SK-N-SH (cell line): ENCODE measurements around the gene LYRM4. TPM values are rescaled to one million over a fixed set of nuclear protein-coding genes. Genes with fewer than 3 reads are reported as not detected.

Experiments used
- CTCF ChIA-PET: fragments of 300-600, 350-600 bp; formaldehyde crosslinking; extraction: SDS; loops from one replicate; lab custom pipeline; 2021; lab: Yijun Ruan, JAX
- POLR2A ChIA-PET: fragments of 350-600 bp; sonication (Branson Sonifier 250); formaldehyde crosslinking; extraction: SDS; loops from one replicate; lab custom pipeline; 2020; ENCODE audit warnings: antibody characterized with exemption, inconsistent platforms; lab: Yijun Ruan, JAX
- DNase-seq: peaks from one replicate; pipeline ENCODE4 v3.0.0; 2012
- H2AFZ ChIP-seq: fragments of 200-600 bp; sonication (generic); 2 replicates; pipeline ENCODE4 v1.8.1; 2016; ENCODE audit warnings: antibody characterized with exemption, mild to moderate bottlenecking, low read depth
- H3F3A ChIP-seq: fragments of 200-600 bp; sonication (generic); replicated peaks from 2 replicates; pipeline ENCODE3; 2016; ENCODE audit warnings: antibody characterized with exemption, mild to moderate bottlenecking; ENCODE audit not compliant: insufficient read depth
- H3K27ac ChIP-seq, 2 experiments: fragments of 200-500 bp in 1 of 2; fragments of 200-600 bp in 1 of 2; sonication (Bioruptor generic) in 1 of 2; sonication (generic), shearing (Covaris generic) in 1 of 2; 2 replicates each; pipeline versions ENCODE4 v1.5.1 to v1.6.1; 2014 to 2016; ENCODE audit warnings: low read depth in 2 of 2, inconsistent platforms in 1 of 2, low read length in 1 of 2, mild to moderate bottlenecking in 1 of 2, mixed read lengths in 1 of 2
- H3K27me3 ChIP-seq: fragments of 200-600 bp; sonication (generic), shearing (Covaris generic); 2 replicates; pipeline ENCODE4 v1.6.1; 2016; ENCODE audit warnings: mixed run types; ENCODE audit not compliant: insufficient read depth
- H3K36me3 ChIP-seq, 2 experiments: fragments of 200-500 bp in 1 of 2; fragments of 200-600 bp in 1 of 2; sonication (Bioruptor generic) in 1 of 2; sonication (generic) in 1 of 2; replicated peaks in 1 of 2; 2 replicates each; pipeline versions ENCODE3 to v1.5.1; 2014 to 2016; ENCODE audit warnings: low read length in 1 of 2, mild to moderate bottlenecking in 1 of 2; ENCODE audit not compliant: insufficient read depth in 2 of 2, control insufficient read depth in 1 of 2
- H3K4me1 ChIP-seq, 2 experiments: fragments of 200-500 bp in 1 of 2; fragments of 200-600 bp in 1 of 2; sonication (Bioruptor generic) in 1 of 2; sonication (generic), shearing (Covaris generic) in 1 of 2; 2 replicates each; pipeline versions ENCODE4 v1.5.1 to v1.6.1; 2014 to 2016; ENCODE audit warnings: low read depth in 1 of 2, low read length in 1 of 2, mixed run types in 1 of 2; ENCODE audit not compliant: insufficient read depth in 2 of 2, control insufficient read depth in 1 of 2
- H3K4me2 ChIP-seq: fragments of 200-600 bp; sonication (generic), shearing (Covaris generic); 2 replicates; pipeline ENCODE4 v1.6.1; 2017; ENCODE audit warnings: mixed run types
- H3K4me3 ChIP-seq, 2 experiments: fragments of 200-500 bp in 1 of 2; fragments of 200-600 bp in 1 of 2; sonication (Bioruptor generic) in 1 of 2; sonication (generic), shearing (Covaris generic) in 1 of 2; 2 replicates each; pipeline versions ENCODE4 v1.5.1 to v1.8.1; 2014 to 2016; ENCODE audit warnings: low read depth in 2 of 2, inconsistent platforms in 1 of 2, low read length in 1 of 2, mild to moderate bottlenecking in 1 of 2, mixed read lengths in 1 of 2, moderate library complexity in 1 of 2
- H3K79me2 ChIP-seq: fragments of 200-600 bp; sonication (generic); 2 replicates; pipeline ENCODE4 v1.8.1; 2017; ENCODE audit warnings: mild to moderate bottlenecking; ENCODE audit not compliant: insufficient read depth
- H3K9ac ChIP-seq: fragments of 200-600 bp; sonication (generic); 2 replicates; pipeline ENCODE4 v1.6.1; 2017; ENCODE audit warnings: mixed run types
- H3K9me2 ChIP-seq: fragments of 200-600 bp; sonication (generic); 2 replicates; pipeline ENCODE4 v1.6.1; 2017; ENCODE audit warnings: mixed run types
- H3K9me3 ChIP-seq: fragments of 200-600 bp; sonication (generic); 2 replicates; pipeline ENCODE4 v1.6.1; 2017; ENCODE audit warnings: mixed run types, mild to moderate bottlenecking, moderate library complexity
- H4K20me1 ChIP-seq: fragments of 200-600 bp; sonication (generic); 2 replicates; pipeline ENCODE4 v1.6.1; 2017; ENCODE audit warnings: mild to moderate bottlenecking, mixed run types; ENCODE audit not compliant: insufficient read depth
- CTCF ChIP-seq: fragments of 200-600 bp; sonication (generic); IDR thresholded peaks from 2 replicates; pipeline ENCODE4 v1.6.1; 2017; ENCODE audit warnings: antibody characterized with exemption, mild to moderate bottlenecking, moderate library complexity
- ELF1 ChIP-seq: IDR thresholded peaks from 2 replicates; pipeline ENCODE4 v1.4.0; 2012
- EP300 ChIP-seq, 2 experiments: IDR thresholded peaks; 2 replicates each; pipeline versions ENCODE4 v1.4.0 to v1.6.1; 2012; ENCODE audit warnings: borderline replicate concordance in 1 of 2, low read depth in 1 of 2, low read length in 1 of 2
- EZH2phosphoT487 ChIP-seq: fragments of 200-600 bp; sonication (generic); IDR thresholded peaks from 2 replicates; pipeline ENCODE4 v1.6.1; 2017; ENCODE audit warnings: low read depth, mixed run types, mild to moderate bottlenecking, antibody characterized with exemption, moderate library complexity, borderline replicate concordance
- FOXJ3 ChIP-seq: sonication (generic); formaldehyde crosslinking; IDR thresholded peaks from 2 replicates; pipeline ENCODE4 v1.5.1; 2020; ENCODE audit warnings: mild to moderate bottlenecking, missing genetic modification reagents
- GABPA ChIP-seq: IDR thresholded peaks from 2 replicates; pipeline ENCODE4 v1.4.0; 2012; ENCODE audit warnings: low read depth, mild to moderate bottlenecking
- GATA2 ChIP-seq: sonication (generic); formaldehyde crosslinking; IDR thresholded peaks from 2 replicates; pipeline ENCODE4 v1.5.0; 2020; ENCODE audit warnings: mild to moderate bottlenecking, missing genetic modification reagents
- JUND ChIP-seq: IDR thresholded peaks from 2 replicates; pipeline ENCODE4 v1.4.0; 2012
- MAX ChIP-seq: IDR thresholded peaks from 2 replicates; pipeline ENCODE4 v1.4.0; 2012; ENCODE audit warnings: low read depth
- NFIC ChIP-seq: IDR thresholded peaks from 2 replicates; pipeline ENCODE4 v1.4.0; 2012; ENCODE audit warnings: borderline replicate concordance
- NRF1 ChIP-seq: IDR thresholded peaks from 2 replicates; pipeline ENCODE4 v1.6.1; 2012; ENCODE audit warnings: low read depth, mild to moderate bottlenecking, low read length
- PBX3 ChIP-seq: IDR thresholded peaks from 2 replicates; pipeline ENCODE4; 2012
- POLR2AphosphoS5 ChIP-seq: IDR thresholded peaks from 2 replicates; pipeline ENCODE4 v1.6.1; 2012; ENCODE audit warnings: low read depth, low read length
- RCOR1 ChIP-seq: fragments of 150-350 bp; IDR thresholded peaks from 2 replicates; pipeline ENCODE4 v1.6.1; 2017; ENCODE audit warnings: antibody characterized with exemption, low read length
- REST ChIP-seq: IDR thresholded peaks from 2 replicates; pipeline ENCODE4 v1.6.1; 2012; ENCODE audit warnings: mild to moderate bottlenecking, low read depth, low read length, moderate library complexity
- RXRA ChIP-seq: IDR thresholded peaks from 2 replicates; pipeline ENCODE4 v1.4.0; 2012; ENCODE audit warnings: low read depth, mild to moderate bottlenecking, borderline replicate concordance
- SIN3A ChIP-seq: IDR thresholded peaks from 2 replicates; pipeline ENCODE4 v1.6.1; 2012; ENCODE audit warnings: low read depth, mild to moderate bottlenecking, low read length, moderate library complexity, borderline replicate concordance
- USF2 ChIP-seq: fragments of 150-350 bp; IDR thresholded peaks from 2 replicates; pipeline ENCODE4 v1.6.1; 2017; ENCODE audit warnings: antibody characterized with exemption, low read length, low read depth, borderline replicate concordance
- YY1 ChIP-seq: IDR thresholded peaks from 2 replicates; pipeline ENCODE4 v1.4.0; 2012; ENCODE audit warnings: low read depth, mild to moderate bottlenecking
- ZBTB33 ChIP-seq: IDR thresholded peaks from 2 replicates; pipeline ENCODE4 v1.4.0; 2012; ENCODE audit warnings: low read depth, borderline replicate concordance
- WGBS: methylation state at CpG from one replicate; pipeline ENCODE4 v1.1.6; 2017; ENCODE audit warnings: low lambda C conversion rate; 5-methylcytosine and 5-hydroxymethylcytosine counted together
- polyA plus RNA-seq, 3 experiments: library from polyadenylated mRNA; depleted of rRNA; stranded (reverse); fragments of >200 nt; gene quantifications; 2 replicates each; pipeline ENCODE4 v1.2.3, GENCODE V29; 2012

LYRM4 gene
- polyA plus RNA-seq, 1 of the 3 experiments (the other 2 are of a cell fraction): 37.2 TPM

GRCh38 chr6:5142915-5143314 is 117.8 kb downstream of the LYRM4 start (continued):
- no peak for TF ChIP-seq MAX
- TF ChIP-seq YY1: no peak
- TF ChIP-seq, all 33 proteins: peak for 0

- ChIA-PET CTCF (interaction anchor here (0.9 to 1.4 kb wide), 2 partner anchors 72 to 238 kb away, joined by 3 to 5 read pairs; no protein-coding TSS in a partner anchor), POLR2A (no interaction called here)
- no CpG with 5 or more reads among the region's 4 CpGs for WGBS
- H3K27ac ChIP-seq: no peak overlapping the region
- no peaks in the 10 kb centered on the region for H3K4me1 ChIP-seq
- no peak overlapping the region for H3K4me2 ChIP-seq
- DNase-seq: no peak
- no peaks in the 10 kb centered on the region for H3K79me2 ChIP-seq
- no peak for TF ChIP-seq FOXJ3 (CRISPR knock-in tag)
- TF ChIP-seq NRF1: no peak
- no peak for TF ChIP-seq EP300 (IDR thresholded peaks at IDR 0.05; ENCODE audit: borderline replicate concordance in 1 of 2, low read depth in 1 of 2, low read length in 1 of 2)
- no peak for TF ChIP-seq RCOR1
- no peak for TF ChIP-seq GATA2
- no peak for TF ChIP-seq REST
- no peak for TF ChIP-seq YY1
- no peak for TF ChIP-seq NFIC
- TF ChIP-seq ZBTB33: no peak
- no peak for TF ChIP-seq SIN3A
- no peak for TF ChIP-seq EZH2phosphoT487
- TF ChIP-seq RXRA: no peak
- TF ChIP-seq CTCF: no peak
- TF ChIP-seq PBX3: no peak
- no peak for TF ChIP-seq MAX
- TF ChIP-seq GABPA: no peak
- TF ChIP-seq USF2: no peak
- no peak for TF ChIP-seq POLR2AphosphoS5
- no peak for TF ChIP-seq JUND
- TF ChIP-seq ELF1: no peak
- H3K9me2 ChIP-seq: no peaks in the 10 kb centered on the region
- no peaks in the 10 kb centered on the region for H4K20me1 ChIP-seq
- H3K4me3 ChIP-seq: no peak overlapping the region
- H3K36me3 ChIP-seq: no peaks in the 10 kb centered on the region
- H3K9ac ChIP-seq: no peak overlapping the region
- no peaks in the 10 kb centered on the region for H3K9me3 ChIP-seq
- no peaks in the 10 kb centered on the region for H3F3A ChIP-seq
- no peaks in the 10 kb centered on the region for H3K27me3 ChIP-seq
- no peak overlapping the region for H2AFZ ChIP-seq
These were observed 118.6 kb downstream of the LYRM4 start for GRCh38 chr6:5142131-5142530.
